Measurements from ENCODE around the gene TRIM71. TPM values are rescaled to one million over a fixed set of nuclear protein-coding genes. Genes with fewer than 3 reads are reported as not detected.

Gene TRIM71
- total and polyA plus RNA-seq, 2 donors (not counting 1 experiment from before 2014, with no cell fraction given), result not detected

DNA sequence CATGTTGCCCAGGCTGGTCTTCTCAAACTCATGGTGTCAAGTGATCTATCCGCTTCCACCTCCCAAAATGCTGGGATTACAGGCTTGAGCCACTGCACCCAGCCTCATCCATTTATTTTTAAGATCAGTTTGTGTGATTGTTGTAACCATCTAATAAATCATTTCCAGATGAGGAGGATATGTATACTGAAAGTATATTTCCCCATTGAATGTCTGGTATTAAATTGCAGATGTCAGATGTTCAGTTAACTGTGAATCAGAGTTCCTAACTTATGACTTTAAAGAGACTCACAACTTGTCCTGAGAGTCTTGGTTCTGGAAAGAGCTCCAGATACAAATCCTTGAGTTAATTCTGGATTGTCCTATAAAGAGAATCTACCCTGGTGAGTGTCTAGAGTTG, 62.4 kb downstream of the TRIM71 start:
- Mint-ChIP-seq H3K4me3 (no peak overlapping the region), H3K4me1 (peaks cover 4% of the 10 kb centered on the region), H3K9me3 (ENCODE audit: insufficient read depth) (no peaks in the 10 kb centered on the region), H3K27me3 (peaks cover 4% of the 10 kb centered on the region), H3K27ac (no peak overlapping the region)
- intact Hi-C loops (cut with micrococcal nuclease), result no loop called here
- Histone ChIP-seq H3K9me3 (ENCODE audit: control extremely low read depth in 1 of 3, control insufficient read depth in 2 of 3, insufficient read depth in 1 of 3, low read length in 2 of 3) (no peaks in the 10 kb centered on the region), H2AFZ (ENCODE audit: insufficient read depth, low read depth, low read length, poor library complexity, severe bottlenecking) (no peak overlapping the region), H3K79me2 (ENCODE audit: control insufficient read depth, insufficient read depth, low read length) (no peaks in the 10 kb centered on the region), H3K27ac (ENCODE audit: low read length in 2 of 2) (no peak overlapping the region), H3K36me3 (replicated peaks in 1 of 2; ENCODE audit: control extremely low read depth in 1 of 2, control insufficient read depth in 1 of 2, extremely low read depth in 1 of 2, insufficient read depth in 2 of 2, low read length in 1 of 2) (no peaks in the 10 kb centered on the region), H4K20me1 (ENCODE audit: control insufficient read depth, insufficient read depth, low read length, poor library complexity, severe bottlenecking) (no peaks in the 10 kb centered on the region), H3K27me3 (replicated peaks in 1 of 4; ENCODE audit: control extremely low read depth in 1 of 4, control insufficient read depth in 3 of 4, insufficient read depth in 4 of 4, low read length in 3 of 4) (no peaks in the 10 kb centered on the region), H3K9ac (ENCODE audit: low read length) (no peak overlapping the region), H3K4me3 (ENCODE audit: control extremely low read depth in 1 of 5, extremely low read depth in 1 of 5, insufficient read depth in 1 of 5, low read depth in 2 of 5, low read length in 4 of 5) (no peak overlapping the region), H3K4me1 (ENCODE audit: control insufficient read depth in 2 of 2, insufficient read depth in 2 of 2, low read length in 2 of 2) (no peaks in the 10 kb centered on the region), H3K4me2 (replicated peaks; ENCODE audit: low read depth, low read length, poor library complexity, severe bottlenecking) (no peak overlapping the region)
- CTCF ChIA-PET, result no interaction called here
- TF ChIP-seq, protein P1, sequence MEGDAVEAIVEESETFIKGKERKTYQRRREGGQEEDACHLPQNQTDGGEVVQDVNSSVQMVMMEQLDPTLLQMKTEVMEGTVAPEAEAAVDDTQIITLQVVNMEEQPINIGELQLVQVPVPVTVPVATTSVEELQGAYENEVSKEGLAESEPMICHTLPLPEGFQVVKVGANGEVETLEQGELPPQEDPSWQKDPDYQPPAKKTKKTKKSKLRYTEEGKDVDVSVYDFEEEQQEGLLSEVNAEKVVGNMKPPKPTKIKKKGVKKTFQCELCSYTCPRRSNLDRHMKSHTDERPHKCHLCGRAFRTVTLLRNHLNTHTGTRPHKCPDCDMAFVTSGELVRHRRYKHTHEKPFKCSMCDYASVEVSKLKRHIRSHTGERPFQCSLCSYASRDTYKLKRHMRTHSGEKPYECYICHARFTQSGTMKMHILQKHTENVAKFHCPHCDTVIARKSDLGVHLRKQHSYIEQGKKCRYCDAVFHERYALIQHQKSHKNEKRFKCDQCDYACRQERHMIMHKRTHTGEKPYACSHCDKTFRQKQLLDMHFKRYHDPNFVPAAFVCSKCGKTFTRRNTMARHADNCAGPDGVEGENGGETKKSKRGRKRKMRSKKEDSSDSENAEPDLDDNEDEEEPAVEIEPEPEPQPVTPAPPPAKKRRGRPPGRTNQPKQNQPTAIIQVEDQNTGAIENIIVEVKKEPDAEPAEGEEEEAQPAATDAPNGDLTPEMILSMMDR (IDR thresholded peaks at IDR 0.05), result no peak
- no peak for TF ChIP-seq EZH2 (IDR thresholded peaks at IDR 0.05; ENCODE audit: borderline replicate concordance, insufficient read depth, low read depth, low read length, poor library complexity, severe bottlenecking)
- no CpG with 5 or more reads among the region's 1 CpG for WGBS (ENCODE audit: insufficient coverage)
- DNase-seq (no peak), ATAC-seq (ENCODE audit: low read depth) (no peak)
- POLR2A ChIA-PET, result no interaction called here

DNA sequence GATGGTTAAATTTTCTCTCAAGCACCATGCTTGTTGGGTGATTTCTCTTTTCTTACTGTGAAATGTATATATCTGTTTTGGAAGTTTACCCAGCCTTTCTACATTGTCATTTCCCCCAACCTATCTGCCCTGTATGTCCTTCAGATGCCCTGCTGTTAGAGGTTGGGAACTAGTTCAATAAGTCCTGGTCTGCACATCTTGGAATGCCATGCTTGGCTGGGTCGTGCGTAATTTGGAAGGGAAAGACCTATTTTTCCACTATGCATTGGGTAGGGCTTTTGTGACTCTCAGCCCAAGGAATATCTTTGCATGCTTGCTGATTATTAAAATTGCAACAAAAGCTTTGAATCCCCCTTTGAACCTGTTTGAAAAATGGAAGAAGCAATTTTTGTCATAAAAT, 63.8 kb downstream of the TRIM71 start:
- CTCF ChIA-PET, result no interaction called here
- no peaks in the 10 kb centered on the region for H3K36me3 ChIP-seq (replicated peaks in 1 of 2; ENCODE audit: control extremely low read depth in 1 of 2, control insufficient read depth in 1 of 2, extremely low read depth in 1 of 2, insufficient read depth in 2 of 2, low read length in 1 of 2)
- H3K27me3 ChIP-seq (replicated peaks in 1 of 4; ENCODE audit: control extremely low read depth in 1 of 4, control insufficient read depth in 3 of 4, insufficient read depth in 4 of 4, low read length in 3 of 4), result no peaks in the 10 kb centered on the region
- H3K4me1 Mint-ChIP-seq, result peaks cover 4% of the 10 kb centered on the region
- no peak overlapping the region for H3K27ac Mint-ChIP-seq
- H3K27me3 Mint-ChIP-seq, result no peaks in the 10 kb centered on the region
- ATAC-seq (ENCODE audit: low read depth), result no peak
- no peaks in the 10 kb centered on the region for H4K20me1 ChIP-seq (ENCODE audit: control insufficient read depth, insufficient read depth, low read length, poor library complexity, severe bottlenecking)
- POLR2A ChIA-PET, result no interaction called here
- intact Hi-C loops (cut with micrococcal nuclease), result no loop called here
- H3K27ac ChIP-seq (ENCODE audit: low read length in 2 of 2), result no peak overlapping the region
- H3K9ac ChIP-seq (ENCODE audit: low read length), result no peak overlapping the region
- no peaks in the 10 kb centered on the region for H3K79me2 ChIP-seq (ENCODE audit: control insufficient read depth, insufficient read depth, low read length)
- no peak overlapping the region for H3K4me3 ChIP-seq (ENCODE audit: control extremely low read depth in 1 of 5, extremely low read depth in 1 of 5, insufficient read depth in 1 of 5, low read depth in 2 of 5, low read length in 4 of 5)
- H3K9me3 Mint-ChIP-seq (ENCODE audit: insufficient read depth), result no peaks in the 10 kb centered on the region
- no peak overlapping the region for H3K4me3 Mint-ChIP-seq
- no peaks in the 10 kb centered on the region for H3K9me3 ChIP-seq (ENCODE audit: control extremely low read depth in 1 of 3, control insufficient read depth in 2 of 3, insufficient read depth in 1 of 3, low read length in 2 of 3)
- no peak overlapping the region for H2AFZ ChIP-seq (ENCODE audit: insufficient read depth, low read depth, low read length, poor library complexity, severe bottlenecking)
- H3K4me1 ChIP-seq (ENCODE audit: control insufficient read depth in 2 of 2, insufficient read depth in 2 of 2, low read length in 2 of 2), result no peaks in the 10 kb centered on the region
- no peak overlapping the region for H3K4me2 ChIP-seq (replicated peaks; ENCODE audit: low read depth, low read length, poor library complexity, severe bottlenecking)
- DNase-seq, result no peak
- WGBS (ENCODE audit: insufficient coverage), result 100% methylated on average over 2 of the region's 2 CpGs
- TF ChIP-seq, protein P1 (IDR thresholded peaks at IDR 0.05), result no peak
- TF ChIP-seq EZH2 (IDR thresholded peaks at IDR 0.05; ENCODE audit: borderline replicate concordance, insufficient read depth, low read depth, low read length, poor library complexity, severe bottlenecking), result no peak
